ENCODE results near the gene RBM19.
"Not testable (repeated sequence)": the region's sequence is repeated elsewhere in the genome, so short reads cannot be mapped to it uniquely, and the experiment has no call there.

The RBM19 gene

GRCh38 chr12:113826805-113827538 is 139.2 kb downstream of the RBM19 start:
- no peak for DNase-seq

GRCh38 chr12:113825705-113826104 is 140.4 kb downstream of the RBM19 start:
- no peak for DNase-seq

DNA sequence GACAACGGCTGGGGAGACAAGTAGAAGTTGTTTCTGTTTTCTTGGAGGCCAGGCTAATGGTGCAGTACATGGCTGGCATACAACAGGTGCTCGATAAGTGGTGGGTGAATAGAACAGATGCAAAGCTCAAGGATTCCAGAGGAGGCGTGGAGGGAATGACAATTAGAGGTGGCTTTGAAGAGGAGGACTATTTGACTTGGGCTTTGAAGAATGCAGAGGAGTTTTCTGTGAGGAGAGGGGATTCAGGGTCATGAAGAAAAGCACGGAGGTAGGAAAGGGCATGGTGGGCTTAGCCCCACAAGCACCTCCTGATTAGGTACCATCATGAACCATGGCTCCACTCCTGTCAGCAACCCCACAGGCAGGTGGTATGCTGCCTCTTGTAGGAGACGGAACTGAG is 142.3 kb downstream of the RBM19 start:
- DNase-seq: no peak

GRCh38 chr12:113823016-113823415 is 143.1 kb downstream of the RBM19 start:
- no peak for DNase-seq

- no peak for DNase-seq
These were observed 145.3 kb downstream of the RBM19 start for GRCh38 chr12:113820842-113821241.

- DNase-seq: no peak
These were observed 145.8 kb downstream of the RBM19 start for GRCh38 chr12:113820309-113820708.

- no peak for DNase-seq
These were observed 146.6 kb downstream of the RBM19 start for GRCh38 chr12:113819495-113819894.

DNA sequence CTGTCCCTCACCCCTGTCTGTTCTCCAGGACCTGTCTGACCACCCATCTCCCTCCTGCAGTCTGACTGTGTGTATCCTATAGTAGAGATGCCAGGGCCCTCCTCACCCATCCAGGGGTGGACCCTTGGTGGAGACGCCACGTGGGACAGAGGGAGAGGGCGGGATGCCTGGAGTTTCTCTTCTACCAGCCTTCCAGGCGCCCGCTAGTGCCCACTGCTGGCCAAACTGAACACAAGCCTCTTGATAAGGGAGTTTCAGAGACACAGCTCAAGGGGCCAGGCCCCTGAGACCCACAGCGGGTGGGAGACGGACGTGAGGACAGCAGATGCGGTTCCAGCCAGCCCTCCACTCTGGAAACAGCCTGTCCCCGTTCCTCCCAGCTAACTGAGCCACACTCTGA is 147.3 kb downstream of the RBM19 start:
- DNase-seq: no peak

GRCh38 chr12:113818283-113818682 is 147.8 kb downstream of the RBM19 start:
- no peak for DNase-seq

- no peak for DNase-seq
These were observed 149.3 kb downstream of the RBM19 start for GRCh38 chr12:113816866-113817265.

DNA sequence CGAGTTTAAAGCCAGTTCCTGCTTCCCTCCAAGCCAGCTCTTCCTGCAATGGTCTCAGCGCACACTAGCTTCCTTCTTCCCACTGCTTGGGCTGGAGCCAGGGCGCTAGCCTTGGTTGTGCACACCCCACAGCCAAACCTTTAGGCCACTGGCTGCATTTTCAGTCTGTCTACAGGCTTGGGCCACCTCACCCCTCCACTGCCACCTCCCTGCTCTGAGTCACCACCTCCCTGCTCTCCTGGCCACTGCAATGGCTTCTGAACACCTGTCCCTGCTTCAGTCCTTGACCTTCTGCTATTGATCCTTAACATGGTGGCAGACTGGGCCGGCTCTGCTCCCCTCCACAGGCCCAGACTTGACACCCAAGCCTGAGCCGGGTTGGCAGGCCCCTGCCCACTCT is 151.1 kb downstream of the RBM19 start:
- no peak for DNase-seq

GRCh38 chr12:113813229-113813541 is 152.9 kb downstream of the RBM19 start:
- DNase-seq: no peak

GRCh38 chr12:113812411-113813228 is 153.5 kb downstream of the RBM19 start:
- no peak for DNase-seq

DNA sequence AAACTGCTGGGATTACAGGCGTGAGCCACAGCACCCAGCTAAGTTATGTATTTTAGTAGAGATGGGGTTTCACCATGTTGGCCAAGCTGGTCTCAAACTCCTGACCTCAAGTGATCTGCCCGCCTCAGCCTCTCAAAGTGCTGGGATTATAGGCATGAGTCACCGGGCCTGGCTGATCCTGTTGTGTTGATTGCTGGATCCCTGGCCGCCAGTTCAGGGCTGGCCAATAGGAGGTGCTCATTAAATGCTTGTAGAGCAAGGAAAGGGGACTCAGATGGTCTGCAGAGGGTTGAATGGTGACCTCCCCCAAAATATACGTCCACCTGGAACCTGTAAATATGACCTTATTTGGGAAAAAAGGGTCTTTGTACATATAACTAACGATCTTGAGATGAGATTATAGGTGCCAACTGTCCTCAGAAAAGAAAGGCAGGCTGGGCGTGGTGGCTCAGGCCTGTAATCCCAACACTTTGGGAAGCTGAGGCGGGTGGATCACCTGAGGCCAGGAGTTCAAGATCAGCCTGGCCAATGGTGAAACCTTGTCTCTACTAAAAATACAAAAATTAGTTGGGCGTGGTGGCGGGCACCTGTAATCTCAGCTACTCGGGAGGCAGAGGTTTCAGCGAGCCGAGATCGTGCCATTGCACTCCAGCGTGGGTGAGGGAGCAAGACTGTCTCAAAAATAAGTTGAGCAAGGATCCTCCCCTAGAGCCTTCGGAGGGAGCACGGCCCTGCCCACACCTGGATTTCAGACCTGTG is 156.5 kb downstream of the RBM19 start:
- DNase-seq: not testable (repeated sequence)

- no peak for DNase-seq
These were observed 157.8 kb downstream of the RBM19 start for GRCh38 chr12:113808095-113808951.

DNA sequence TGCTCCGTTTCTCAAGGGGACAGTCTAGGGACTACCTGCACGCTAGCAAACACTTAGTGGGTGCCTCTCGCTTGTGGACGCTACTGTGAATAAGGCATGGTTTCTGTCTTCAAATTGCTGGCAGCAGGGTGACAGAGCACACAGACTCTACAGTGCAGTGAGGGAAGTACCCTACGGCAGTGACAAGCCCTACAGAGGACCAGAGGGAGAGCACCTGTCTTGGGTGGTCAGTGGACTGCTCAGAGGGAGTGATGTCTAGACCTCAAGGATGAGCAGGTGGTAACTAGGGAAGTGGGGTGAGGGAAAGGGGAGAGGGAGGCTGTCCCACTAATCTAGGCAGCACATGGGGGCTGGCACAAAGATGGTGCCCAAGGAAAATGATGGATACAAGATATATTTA is 160.5 kb downstream of the RBM19 start:
- DNase-seq: no peak

DNA sequence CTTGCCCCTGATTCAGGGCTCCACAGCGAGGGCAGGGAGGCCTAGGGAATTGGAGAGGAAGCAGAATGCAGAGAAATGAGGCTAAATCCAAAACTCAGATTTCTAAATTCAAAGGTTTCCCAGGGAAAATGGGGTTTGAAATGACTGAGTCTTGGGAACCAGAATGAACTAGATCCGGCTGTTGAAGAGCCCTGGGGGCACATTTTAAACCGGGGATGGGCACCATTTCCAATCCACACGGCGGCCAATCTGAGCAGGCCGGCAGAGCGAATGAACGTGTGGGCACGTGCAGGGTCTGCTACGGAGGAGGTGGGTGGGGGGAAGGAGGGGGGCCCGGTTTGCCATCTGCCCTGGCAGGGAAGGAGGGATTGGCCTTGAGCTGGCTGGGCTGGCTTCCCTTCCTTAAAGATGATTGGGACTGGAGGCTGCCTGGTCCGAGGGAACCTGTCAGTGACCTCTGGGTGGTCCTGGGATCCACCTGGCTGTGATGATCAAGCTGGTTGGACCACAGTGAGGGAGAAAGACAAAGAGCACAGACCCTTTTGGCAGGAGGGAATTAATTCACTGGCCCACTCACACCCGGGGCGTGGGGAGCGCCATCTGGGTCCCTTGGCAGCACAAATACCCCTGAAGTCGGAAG is 161.0 kb downstream of the RBM19 start:
- DNase-seq: no peak

GRCh38 chr12:113803759-113804140 is 162.4 kb downstream of the RBM19 start:
- no peak for DNase-seq

DNA sequence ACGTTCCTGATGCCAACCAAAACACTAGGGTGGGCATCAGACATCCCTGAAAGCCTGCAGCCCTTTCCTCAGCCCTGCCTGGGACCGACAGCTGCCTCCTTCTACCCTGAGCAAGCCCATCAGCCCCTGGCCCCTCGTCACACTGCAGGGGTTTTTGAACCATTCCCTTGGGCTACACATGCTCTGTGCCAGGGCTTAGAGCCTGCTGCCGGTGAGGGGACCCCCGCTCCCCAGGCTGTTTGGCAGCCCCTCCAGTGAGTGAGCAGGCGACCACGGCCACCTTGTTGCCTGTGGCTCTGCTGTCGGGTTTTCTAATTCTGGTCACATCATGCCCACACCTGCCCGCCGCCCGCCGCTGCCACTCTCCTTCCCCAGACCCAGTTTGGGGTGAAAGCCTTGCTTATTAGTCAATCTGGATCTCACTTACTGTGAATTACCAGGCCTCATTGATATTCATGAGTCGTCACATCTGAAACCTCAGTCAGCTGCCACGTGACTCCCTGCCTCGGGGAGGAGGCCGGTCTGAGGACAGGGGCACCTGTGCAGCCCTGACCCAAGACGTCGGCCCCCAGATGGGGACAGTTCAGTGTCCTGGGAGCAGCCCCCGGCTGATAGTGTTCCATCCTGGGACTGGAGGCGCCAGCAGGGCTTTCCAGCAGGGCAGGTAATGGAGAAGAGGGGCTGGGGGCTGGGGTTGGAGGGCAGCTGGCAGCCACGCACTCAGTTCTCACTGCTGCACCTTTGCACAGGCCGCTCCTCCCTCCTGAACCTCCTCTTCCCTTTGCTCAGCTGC is 163.0 kb downstream of the RBM19 start:
- no peak for DNase-seq

DNA sequence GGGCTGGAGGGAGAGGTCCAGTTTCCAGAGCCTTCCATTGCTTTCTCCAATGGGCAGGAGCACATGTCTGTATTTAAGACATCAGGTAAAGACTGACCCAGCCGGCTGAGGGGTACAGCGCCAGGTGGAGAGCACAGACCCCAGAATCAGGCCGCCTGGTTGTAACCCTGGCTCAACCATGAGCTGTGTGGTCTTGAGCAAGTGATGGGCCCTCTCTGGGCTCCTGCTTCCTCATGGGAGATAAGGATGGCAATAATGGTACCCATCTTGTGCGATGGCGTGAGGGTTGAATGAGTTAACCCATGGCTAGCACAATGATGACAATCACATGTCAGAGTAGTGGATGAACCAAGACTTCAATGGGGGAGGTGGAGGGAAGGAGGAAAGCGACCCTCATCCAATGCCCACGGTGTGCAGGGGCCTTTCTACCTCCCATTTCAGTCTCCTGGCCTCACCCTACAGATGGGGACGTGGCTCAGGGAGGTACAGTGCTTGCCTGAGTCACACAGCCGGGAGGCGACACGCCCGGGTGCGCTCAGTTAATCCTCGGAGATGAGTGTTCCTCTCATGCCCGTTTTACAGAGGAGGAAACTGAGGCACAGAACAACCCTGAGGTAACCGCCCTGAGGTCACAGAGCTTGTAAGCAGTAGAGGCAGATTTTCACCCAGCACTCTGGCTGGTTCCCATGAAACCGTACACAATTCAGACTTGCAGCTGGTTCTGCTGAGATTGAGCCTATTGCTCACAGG is 163.9 kb downstream of the RBM19 start:
- no peak for DNase-seq

GRCh38 chr12:113800201-113800600 is 165.9 kb downstream of the RBM19 start:
- DNase-seq: no peak
